Endometrial microvascular endothelial cells (primary cell): ENCODE data around the gene RAD51B. TPM values are rescaled to one million over a fixed set of nuclear protein-coding genes. Genes with fewer than 3 reads are reported as not detected.
"Not testable (repeated sequence)": the region's sequence is repeated elsewhere in the genome, so short reads cannot be mapped to it uniquely, and the experiment has no call there.

Experiments used
- in situ Hi-C: cut with HindIII; loops from 2 replicates; pipeline ENCODE4 v1.10.0; 2017; ENCODE audit warnings: low sequenced_read_pairs, low pct_unique_long_range_greater_than_20kb; ENCODE audit errors: inconsistent ontology term
- total RNA-seq: library from RNA; depleted of rRNA; stranded (reverse); fragments of >200 nt; gene quantifications from one replicate; pipeline ENCODE4 v1.2.3, GENCODE V29; 2015; ENCODE audit errors: inconsistent ontology term

The RAD51B gene
- total RNA-seq, 1 donor from 2014 or later, result 16.4 TPM

- in situ Hi-C loops, result no loop called here
Observed at GRCh38 chr14:68653108-68653507, 833.5 kb downstream of the RAD51B start.

- in situ Hi-C loops, result no loop called here
Observed at GRCh38 chr14:68653804-68654203, 834.2 kb downstream of the RAD51B start.

- in situ Hi-C loops, result no loop called here
Observed at GRCh38 chr14:68654471-68654941, 834.9 kb downstream of the RAD51B start.

- in situ Hi-C loops, result no loop called here
Observed at GRCh38 chr14:68655021-68655831, 835.6 kb downstream of the RAD51B start.

- in situ Hi-C loops, result no loop called here
Observed at GRCh38 chr14:68655911-68656316, 836.3 kb downstream of the RAD51B start.

- in situ Hi-C loops, result no loop called here
Observed at GRCh38 chr14:68656452-68656851, 836.9 kb downstream of the RAD51B start.

GRCh38 chr14:68657300-68658028 is 837.9 kb downstream of the RAD51B start:
- in situ Hi-C loops, result no loop called here

- in situ Hi-C loops, result no loop called here
Observed at GRCh38 chr14:68658029-68658509, 838.5 kb downstream of the RAD51B start.

GRCh38 chr14:68658943-68659931 is 839.7 kb downstream of the RAD51B start:
- in situ Hi-C loops, result no loop called here

- in situ Hi-C loops, result no loop called here
Observed at GRCh38 chr14:68660495-68660894, 840.9 kb downstream of the RAD51B start.

- in situ Hi-C loops, result no loop called here
Observed at GRCh38 chr14:68661226-68662225, 841.9 kb downstream of the RAD51B start.

GRCh38 chr14:68662392-68662791 is 842.8 kb downstream of the RAD51B start:
- in situ Hi-C loops, result no loop called here

GRCh38 chr14:68662826-68663225 is 843.2 kb downstream of the RAD51B start:
- in situ Hi-C loops, result not testable (repeated sequence)

GRCh38 chr14:68663385-68664076 is 844.0 kb downstream of the RAD51B start:
- in situ Hi-C loops, result no loop called here

GRCh38 chr14:68664225-68664681 is 844.7 kb downstream of the RAD51B start:
- in situ Hi-C loops, result no loop called here

GRCh38 chr14:68665131-68665530 is 845.6 kb downstream of the RAD51B start:
- in situ Hi-C loops, result no loop called here

GRCh38 chr14:68665792-68666204 is 846.2 kb downstream of the RAD51B start:
- in situ Hi-C loops, result no loop called here
